ENCODE results near the gene ZW10.

Gene ZW10

GRCh38 chr11:113690619-113691569 is 82.6 kb downstream of the ZW10 start:
- DNase-seq (ENCODE audit: insufficient read length, low spot score) = no peak
- TF ChIP-seq PAX5 (IDR thresholded peaks at IDR 0.05; ENCODE audit: insufficient read depth, low read length, severe bottlenecking) (no peak), POLR2A (IDR thresholded peaks at IDR 0.05; ENCODE audit: low read depth, low read length) (no peak), TAF1 (IDR thresholded peaks at IDR 0.05; ENCODE audit: low read depth, low read length) (no peak), POLR2AphosphoS5 (IDR thresholded peaks at IDR 0.05; ENCODE audit: low read depth, low read length) (no peak), POU2F2 (IDR thresholded peaks at IDR 0.05; ENCODE audit: low read depth, low read length) (no peak), SPI1 (IDR thresholded peaks at IDR 0.05; ENCODE audit: low read depth, low read length) (no peak)
- no peak for FAIRE-seq

- DNase-seq (ENCODE audit: insufficient read length, low spot score) (no peak), FAIRE-seq (no peak)
- TF ChIP-seq SPI1 (IDR thresholded peaks at IDR 0.05; ENCODE audit: low read depth, low read length) (no peak), TAF1 (IDR thresholded peaks at IDR 0.05; ENCODE audit: low read depth, low read length) (no peak), PAX5 (IDR thresholded peaks at IDR 0.05; ENCODE audit: insufficient read depth, low read length, severe bottlenecking) (no peak), POLR2AphosphoS5 (IDR thresholded peaks at IDR 0.05; ENCODE audit: low read depth, low read length) (no peak), POU2F2 (IDR thresholded peaks at IDR 0.05; ENCODE audit: low read depth, low read length) (no peak), POLR2A (IDR thresholded peaks at IDR 0.05; ENCODE audit: low read depth, low read length) (no peak)
Measured at GRCh38 chr11:113689768-113690618, 83.5 kb downstream of the ZW10 start.

- no peak for DNase-seq (ENCODE audit: insufficient read length, low spot score)
- peak; percentile 63 for FAIRE-seq
- no peak for TF ChIP-seq POLR2A (IDR thresholded peaks at IDR 0.05; ENCODE audit: low read depth, low read length)
- TF ChIP-seq SPI1 (IDR thresholded peaks at IDR 0.05; ENCODE audit: low read depth, low read length) = no peak
- no peak for TF ChIP-seq POLR2AphosphoS5 (IDR thresholded peaks at IDR 0.05; ENCODE audit: low read depth, low read length)
- TF ChIP-seq TAF1 (IDR thresholded peaks at IDR 0.05; ENCODE audit: low read depth, low read length) = no peak
- TF ChIP-seq PAX5 (IDR thresholded peaks at IDR 0.05; ENCODE audit: insufficient read depth, low read length, severe bottlenecking) = no peak
- no peak for TF ChIP-seq POU2F2 (IDR thresholded peaks at IDR 0.05; ENCODE audit: low read depth, low read length)
Measured at GRCh38 chr11:113685654-113686359, 87.7 kb downstream of the ZW10 start.

GRCh38 chr11:113684496-113684895 is 89.0 kb downstream of the ZW10 start:
- DNase-seq (ENCODE audit: insufficient read length, low spot score) = no peak
- no peak for FAIRE-seq
- no peak for TF ChIP-seq SPI1 (IDR thresholded peaks at IDR 0.05; ENCODE audit: low read depth, low read length)
- no peak for TF ChIP-seq TAF1 (IDR thresholded peaks at IDR 0.05; ENCODE audit: low read depth, low read length)
- no peak for TF ChIP-seq POU2F2 (IDR thresholded peaks at IDR 0.05; ENCODE audit: low read depth, low read length)
- no peak for TF ChIP-seq POLR2AphosphoS5 (IDR thresholded peaks at IDR 0.05; ENCODE audit: low read depth, low read length)
- no peak for TF ChIP-seq PAX5 (IDR thresholded peaks at IDR 0.05; ENCODE audit: insufficient read depth, low read length, severe bottlenecking)
- no peak for TF ChIP-seq POLR2A (IDR thresholded peaks at IDR 0.05; ENCODE audit: low read depth, low read length)

- DNase-seq (ENCODE audit: insufficient read length, low spot score) (no peak), FAIRE-seq (no peak)
- TF ChIP-seq PAX5 (IDR thresholded peaks at IDR 0.05; ENCODE audit: insufficient read depth, low read length, severe bottlenecking) (no peak), TAF1 (IDR thresholded peaks at IDR 0.05; ENCODE audit: low read depth, low read length) (no peak), SPI1 (IDR thresholded peaks at IDR 0.05; ENCODE audit: low read depth, low read length) (no peak), POLR2A (IDR thresholded peaks at IDR 0.05; ENCODE audit: low read depth, low read length) (no peak), POU2F2 (IDR thresholded peaks at IDR 0.05; ENCODE audit: low read depth, low read length) (no peak), POLR2AphosphoS5 (IDR thresholded peaks at IDR 0.05; ENCODE audit: low read depth, low read length) (no peak)
Measured at GRCh38 chr11:113683481-113684046, 89.9 kb downstream of the ZW10 start.

Data from GM12891 (cell line).